Prostate gland (tissue), 2 donors: ENCODE results near the gene LDB2. TPM values are rescaled to one million over a fixed set of nuclear protein-coding genes. Genes with fewer than 3 reads are reported as not detected.

ENCODE experiments used
- DNase-seq: peaks from one replicate; pipeline ENCODE4 v3.0.0-alpha.2; 2019; ENCODE audit warnings: low spot score
- H3K27ac ChIP-seq, 2 donors: fragments of 200-600 bp; sonication (generic); 2 replicates each; pipeline ENCODE4 v1.5.1; 2017 to 2019
- H3K27me3 ChIP-seq: fragments of 200-600 bp; sonication (generic); replicated peaks from 2 replicates; pipeline ENCODE4 v1.5.1; 2019; ENCODE audit not compliant: insufficient read depth
- H3K36me3 ChIP-seq, 2 donors: fragments of 200-600 bp; sonication (generic); 1 replicate in 1 of 2; 2 replicates in 1 of 2; pipeline versions ENCODE4 v1.5.1 to v1.8.1; 2017 to 2019
- H3K4me1 ChIP-seq: fragments of 200-600 bp; sonication (generic); replicated peaks from 2 replicates; pipeline ENCODE4 v1.5.1; 2019
- H3K4me3 ChIP-seq, 2 donors: fragments of 200-600 bp; sonication (generic); 2 replicates each; pipeline ENCODE4 v1.5.1; 2017 to 2019
- H3K9me3 ChIP-seq: fragments of 200-600 bp; sonication (generic); 2 replicates; pipeline ENCODE4 v1.5.1; 2017
- CTCF ChIP-seq, 4 experiments: fragments of 200-600 bp in 2 of 4; fragments of 450-650 bp in 2 of 4; sonication (generic) in 2 of 4; IDR thresholded peaks; 1 replicate in 3 of 4; 2 replicates in 1 of 4; pipeline ENCODE4 v1.5.1; 2016 to 2019; ENCODE audit warnings: antibody characterized with exemption in 4 of 4, mild to moderate bottlenecking in 2 of 4, moderate library complexity in 2 of 4
- POLR2A ChIP-seq: fragments of 450-650 bp; IDR thresholded peaks from one replicate; pipeline ENCODE4 v1.6.1; 2016; ENCODE audit warnings: antibody characterized with exemption, mild to moderate bottlenecking
- POLR2AphosphoS5 ChIP-seq: sonication (generic); formaldehyde crosslinking; IDR thresholded peaks from one replicate; pipeline ENCODE4 v1.6.1; 2017; ENCODE audit warnings: antibody characterized with exemption
- WGBS: methylation state at CpG from one replicate; pipeline ENCODE4 v1.1.5; 2018; 5-methylcytosine and 5-hydroxymethylcytosine counted together
- intact Hi-C: fragments of 100-400 bp; cut with DNase I; formaldehyde crosslinking; loops from one replicate; pipeline ENCODE4 v1.14.2; 2022
- total RNA-seq, 2 donors: library from RNA; depleted of rRNA; stranded (reverse); fragments of >200 nt; gene quantifications; one replicate each; pipeline ENCODE4 v1.1.0, GENCODE V29; 2016

Gene LDB2
- total RNA-seq, 2 donors from 2014 or later = 6.0 to 37.7 TPM

- Histone ChIP-seq H3K27me3 (no peaks in the 10 kb centered on the region), H3K27ac (no peak overlapping the region), H3K4me1 (no peaks in the 10 kb centered on the region), H3K9me3 (no peaks in the 10 kb centered on the region), H3K36me3 (no peaks in the 10 kb centered on the region), H3K4me3 (no peak overlapping the region)
- 100% methylated on average over 1 of the region's 1 CpG for WGBS
- DNase-seq = no peak
- intact Hi-C loops = no loop called here
- TF ChIP-seq CTCF (IDR thresholded peaks at IDR 0.05) = no peak
- no peak for TF ChIP-seq POLR2A
- TF ChIP-seq POLR2AphosphoS5 = no peak
These were observed 360.5 kb downstream of the LDB2 start for GRCh38 chr4:16537926-16538325.

- H3K36me3 ChIP-seq = no peaks in the 10 kb centered on the region
- H3K27me3 ChIP-seq = no peaks in the 10 kb centered on the region
- TF ChIP-seq POLR2AphosphoS5 (peak; percentile 26), CTCF (IDR thresholded peaks at IDR 0.05) (no peak), POLR2A (no peak)
- H3K9me3 ChIP-seq = no peaks in the 10 kb centered on the region
- WGBS = 46% methylated on average over 6 of the region's 6 CpGs
- DNase-seq = no peak
- intact Hi-C loops = no loop called here
- H3K27ac ChIP-seq = no peak overlapping the region
- H3K4me3 ChIP-seq = no peak overlapping the region
- H3K4me1 ChIP-seq = no peaks in the 10 kb centered on the region
These were observed 366.0 kb downstream of the LDB2 start for GRCh38 chr4:16532240-16532970.

GRCh38 chr4:16530688-16531635 lies 367.5 kb downstream of the LDB2 start:
- TF ChIP-seq POLR2A (no peak), CTCF (IDR thresholded peaks at IDR 0.05) (no peak), POLR2AphosphoS5 (no peak)
- H3K27me3 ChIP-seq = no peaks in the 10 kb centered on the region
- intact Hi-C loops = no loop called here
- no peaks in the 10 kb centered on the region for H3K9me3 ChIP-seq
- H3K4me3 ChIP-seq = no peak overlapping the region
- no peaks in the 10 kb centered on the region for H3K4me1 ChIP-seq
- 66% methylated on average over 3 of the region's 3 CpGs for WGBS
- no peak for DNase-seq
- H3K27ac ChIP-seq = no peak overlapping the region
- no peaks in the 10 kb centered on the region for H3K36me3 ChIP-seq

GRCh38 chr4:16524911-16525554 lies 373.4 kb downstream of the LDB2 start:
- no peaks in the 10 kb centered on the region for H3K36me3 ChIP-seq
- H3K9me3 ChIP-seq = no peaks in the 10 kb centered on the region
- no peaks in the 10 kb centered on the region for H3K27me3 ChIP-seq
- TF ChIP-seq POLR2AphosphoS5 (no peak), POLR2A (no peak), CTCF (IDR thresholded peaks at IDR 0.05) (no peak)
- intact Hi-C loops = loop anchor here (10.0 kb wide), 1 partner anchor 230 kb away; no protein-coding TSS in a partner anchor
- H3K27ac ChIP-seq = no peak overlapping the region
- 75% methylated on average over 5 of the region's 5 CpGs for WGBS
- H3K4me1 ChIP-seq = no peaks in the 10 kb centered on the region
- no peak overlapping the region for H3K4me3 ChIP-seq
- no peak for DNase-seq
